ENCODE measurements around the gene SRGAP3.

SRGAP3 gene

DNA sequence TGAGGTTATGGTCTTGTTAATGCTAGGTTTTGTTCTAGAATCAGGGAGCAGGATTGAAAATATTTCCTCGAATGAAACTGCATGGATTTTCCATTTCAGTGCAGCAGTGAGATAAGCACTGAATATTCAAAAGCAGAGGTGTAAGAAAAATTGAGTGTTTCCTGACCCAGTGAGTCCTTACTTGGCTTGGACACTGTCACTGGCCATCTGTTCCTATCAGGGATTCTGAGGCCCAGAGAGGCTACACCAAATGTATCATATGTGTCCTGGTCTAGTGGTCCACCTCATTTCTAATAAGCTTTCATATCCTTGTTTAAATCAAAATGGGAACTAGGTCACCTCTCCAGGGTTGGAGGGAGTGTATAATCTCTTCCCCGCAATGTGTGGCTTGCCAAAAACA, 225.1 kb downstream of the SRGAP3 start:
- TF ChIP-seq ZNF274 (IDR thresholded peaks at IDR 0.05; ENCODE audit: low read depth, low read length), result no peak
- no peak overlapping the region for H3K4me3 ChIP-seq (ENCODE audit: low read length)

DNA sequence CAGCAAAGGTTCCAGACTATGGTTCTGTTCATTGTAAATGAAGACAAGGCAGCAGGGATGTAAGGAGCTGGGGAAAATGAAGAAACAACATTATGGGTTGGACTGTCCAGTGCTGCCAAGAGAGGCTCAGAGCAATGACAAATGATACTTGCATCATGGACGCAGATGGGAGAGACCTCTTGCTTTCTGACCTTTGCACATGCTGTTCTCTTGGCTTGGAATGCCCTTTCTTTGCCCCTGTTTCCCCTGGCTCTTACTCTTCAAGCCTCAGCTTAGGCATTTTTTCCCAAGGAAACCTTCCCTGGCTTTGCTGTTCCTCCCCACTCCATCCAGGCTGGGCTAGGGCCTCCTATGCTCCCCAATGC, 226.2 kb downstream of the SRGAP3 start:
- TF ChIP-seq ZNF274 (IDR thresholded peaks at IDR 0.05; ENCODE audit: low read depth, low read length), result no peak
- H3K4me3 ChIP-seq (ENCODE audit: low read length), result no peak overlapping the region

DNA sequence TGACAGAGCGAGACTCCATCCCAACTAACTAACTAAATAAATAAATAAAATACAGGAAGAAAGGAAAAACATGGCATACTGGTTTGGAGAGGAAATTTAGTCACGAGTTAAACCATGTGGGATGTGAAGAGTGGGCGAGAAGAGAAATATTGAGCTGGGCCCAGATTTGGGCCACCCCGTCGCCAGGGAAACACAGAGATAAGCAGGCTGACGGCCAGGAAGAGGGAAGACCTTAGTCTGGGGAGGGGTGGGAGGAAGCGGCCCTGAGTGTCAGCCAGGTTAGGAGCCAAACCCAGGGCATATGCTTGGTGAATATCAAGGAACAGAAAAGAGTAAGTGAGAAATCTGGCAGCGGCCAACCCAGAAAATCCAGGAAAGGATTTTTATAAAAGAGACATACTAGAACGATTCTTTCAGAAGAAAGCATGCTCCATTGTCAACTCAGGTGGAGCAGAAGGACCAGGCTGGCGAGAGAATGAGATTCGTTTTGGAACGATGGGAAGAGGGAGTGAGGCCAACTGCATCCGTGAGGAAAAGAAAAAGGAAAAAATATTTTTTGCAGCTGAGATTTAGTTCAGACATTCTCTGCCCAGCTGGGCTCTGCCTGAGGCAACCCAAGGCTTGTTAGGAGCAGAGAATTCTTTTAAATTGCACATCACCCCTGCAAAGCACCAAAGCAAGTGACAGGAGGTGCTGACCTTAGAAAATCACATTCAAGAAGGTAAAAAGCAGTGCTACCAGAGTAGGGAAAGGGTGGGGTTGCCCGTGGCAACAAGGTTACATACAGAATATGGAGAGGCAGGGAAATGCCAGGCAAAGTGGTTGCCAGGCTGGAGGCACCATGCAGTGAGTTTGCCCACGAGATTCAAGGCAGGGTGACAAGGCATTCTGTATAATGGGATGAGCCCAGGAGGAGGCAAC, 226.9 kb downstream of the SRGAP3 start:
- TF ChIP-seq ZNF274 (IDR thresholded peaks at IDR 0.05; ENCODE audit: low read depth, low read length), result no peak
- no peak overlapping the region for H3K4me3 ChIP-seq (ENCODE audit: low read length)

DNA sequence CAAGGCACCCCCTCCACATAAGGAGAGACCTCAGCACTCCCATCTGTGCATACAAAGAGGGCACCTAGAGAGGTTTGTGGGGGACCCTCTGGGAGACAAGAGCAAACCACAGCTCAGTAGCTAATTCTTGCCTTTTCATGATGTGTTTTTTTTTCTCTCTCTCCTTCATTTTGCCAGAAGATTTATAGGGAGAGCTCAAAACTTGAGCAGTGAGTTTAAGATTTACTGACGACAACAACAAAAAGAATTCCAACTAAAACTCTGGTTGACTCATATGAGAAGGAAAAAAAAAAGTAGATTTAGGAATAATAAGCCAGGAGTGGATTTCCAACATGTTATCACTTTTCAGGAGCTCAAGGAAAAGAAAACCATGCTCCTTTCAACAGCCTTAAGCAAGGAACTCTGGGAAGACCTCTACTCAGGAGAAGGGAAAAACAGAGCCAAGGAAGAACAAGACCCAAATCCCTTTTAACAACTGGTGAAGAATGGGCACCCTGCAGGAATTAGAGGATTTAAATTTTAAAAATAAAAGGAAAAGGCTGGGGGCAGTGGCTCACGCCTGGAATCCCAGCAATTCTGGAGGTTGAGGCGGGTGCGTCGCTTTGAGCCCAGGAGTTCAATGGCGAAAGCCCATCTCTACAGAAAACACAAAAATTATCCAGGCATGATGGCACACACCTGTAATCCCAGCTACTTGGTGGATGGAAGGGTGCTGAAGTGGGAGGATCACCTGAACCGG, 228.0 kb downstream of the SRGAP3 start:
- no peak overlapping the region for H3K4me3 ChIP-seq (ENCODE audit: low read length)
- TF ChIP-seq ZNF274 (IDR thresholded peaks at IDR 0.05; ENCODE audit: low read depth, low read length), result no peak

DNA sequence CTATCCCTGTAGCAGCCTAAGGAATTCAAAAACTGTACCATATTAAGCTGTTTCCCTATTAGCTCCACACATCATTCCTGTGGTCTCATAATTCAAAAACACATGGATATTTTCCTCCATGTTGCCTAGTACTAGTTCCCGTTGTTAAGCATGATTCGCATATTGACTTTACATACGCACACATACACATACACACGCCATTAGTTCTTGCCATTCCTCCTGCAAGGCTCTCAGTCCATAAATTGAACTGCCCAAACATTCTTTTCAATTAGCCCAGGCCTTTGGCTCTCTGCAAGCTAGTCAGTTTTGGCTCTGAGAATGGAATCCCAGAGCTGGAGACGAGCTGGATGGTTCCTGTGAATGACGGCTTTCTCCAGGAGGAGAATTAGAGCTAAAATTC, 229.0 kb downstream of the SRGAP3 start:
- no peak overlapping the region for H3K4me3 ChIP-seq (ENCODE audit: low read length)
- TF ChIP-seq ZNF274 (IDR thresholded peaks at IDR 0.05; ENCODE audit: low read depth, low read length), result no peak

DNA sequence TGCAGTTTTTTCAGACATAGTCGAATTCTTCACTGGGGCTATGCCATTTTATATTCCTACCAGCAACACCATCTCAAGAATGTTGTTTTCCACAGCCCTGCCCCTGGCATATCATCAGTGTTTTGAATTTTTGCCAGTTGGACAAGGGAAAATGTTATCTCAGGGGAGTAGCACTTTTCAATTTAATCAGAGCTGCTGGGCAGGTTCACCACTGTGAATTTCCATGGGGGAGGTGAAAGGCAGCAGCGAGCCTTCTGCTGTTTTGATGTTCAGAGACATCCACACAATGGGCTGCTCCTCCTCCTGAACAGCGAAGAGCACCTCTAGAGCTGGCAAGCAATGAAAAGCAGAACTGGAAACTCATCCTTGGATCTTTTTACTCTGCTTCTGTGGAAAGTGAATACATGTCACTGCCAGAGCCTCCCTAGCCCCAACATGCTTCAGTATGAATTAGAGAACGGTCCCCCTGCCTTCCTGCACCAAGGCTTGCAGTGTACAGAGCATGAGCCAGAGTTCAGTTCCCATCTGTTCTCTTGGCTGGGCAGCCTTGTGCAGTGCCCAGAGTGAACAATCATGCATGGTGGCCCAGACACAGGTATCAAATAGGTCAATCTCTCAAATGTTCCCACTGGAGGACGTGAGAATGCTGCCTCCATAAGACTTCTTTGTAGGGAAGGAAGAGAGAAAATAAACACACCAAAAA, 230.0 kb downstream of the SRGAP3 start:
- no peak overlapping the region for H3K4me3 ChIP-seq (ENCODE audit: low read length)
- TF ChIP-seq ZNF274 (IDR thresholded peaks at IDR 0.05; ENCODE audit: low read depth, low read length), result no peak

DNA sequence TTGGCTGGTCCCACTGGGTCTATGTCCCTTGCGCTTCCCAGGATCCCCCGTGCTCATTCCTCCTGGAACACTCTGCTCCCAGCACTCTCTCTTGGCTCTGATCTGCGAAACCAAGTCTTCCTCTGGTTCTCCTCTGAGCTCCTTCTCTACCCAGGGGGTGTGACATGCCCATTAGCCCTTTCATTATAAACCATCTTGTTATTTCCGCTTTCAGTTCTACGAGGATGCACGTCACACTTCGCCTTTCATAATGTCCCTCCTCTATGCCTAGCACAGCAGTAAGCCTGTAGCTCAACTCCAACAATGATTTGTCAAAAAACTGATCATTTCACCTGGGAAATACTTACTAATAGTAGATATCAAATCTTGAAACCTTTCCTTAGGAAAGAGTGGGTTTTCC, 234.2 kb downstream of the SRGAP3 start:
- no peak for TF ChIP-seq ZNF274 (IDR thresholded peaks at IDR 0.05; ENCODE audit: low read depth, low read length)
- no peak overlapping the region for H3K4me3 ChIP-seq (ENCODE audit: low read length)

DNA sequence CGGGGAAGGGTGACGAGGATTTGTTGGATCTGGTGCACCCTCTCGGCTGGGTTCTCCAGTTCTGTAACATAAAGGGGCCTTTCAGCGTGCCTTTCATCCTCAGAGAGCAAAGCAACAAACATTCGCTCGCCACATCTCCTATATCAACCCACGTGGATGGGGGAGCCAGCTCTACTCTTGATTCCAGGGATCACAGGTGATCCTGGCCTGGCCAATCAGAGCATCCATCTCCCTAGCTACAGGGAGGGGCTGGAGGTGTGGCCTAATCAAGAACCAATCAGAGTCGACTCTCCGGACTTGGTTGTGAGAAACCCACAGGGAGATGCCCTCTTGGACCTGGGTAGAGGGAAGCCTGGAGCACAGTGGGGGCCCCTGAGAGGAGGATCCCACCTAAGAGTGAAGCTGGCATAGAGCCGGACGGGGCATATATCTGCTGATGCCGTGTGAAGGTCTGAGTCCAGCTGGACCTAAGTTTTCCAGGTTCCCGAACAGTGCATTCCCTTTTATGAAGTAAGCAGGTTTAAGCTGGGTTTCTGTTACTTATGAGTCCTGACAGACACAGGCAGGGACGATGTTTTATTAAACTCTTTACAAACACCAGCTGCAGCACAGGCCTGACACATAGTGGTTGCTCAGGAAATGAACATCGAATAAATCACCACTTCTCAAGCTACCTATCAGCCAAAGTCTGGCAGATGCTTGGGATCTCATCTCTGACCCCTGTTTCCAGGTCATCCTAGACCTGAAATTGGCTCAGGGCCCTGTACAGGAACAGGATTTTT, 235.5 kb downstream of the SRGAP3 start:
- TF ChIP-seq ZNF274 (IDR thresholded peaks at IDR 0.05; ENCODE audit: low read depth, low read length), result no peak
- no peak overlapping the region for H3K4me3 ChIP-seq (ENCODE audit: low read length)

DNA sequence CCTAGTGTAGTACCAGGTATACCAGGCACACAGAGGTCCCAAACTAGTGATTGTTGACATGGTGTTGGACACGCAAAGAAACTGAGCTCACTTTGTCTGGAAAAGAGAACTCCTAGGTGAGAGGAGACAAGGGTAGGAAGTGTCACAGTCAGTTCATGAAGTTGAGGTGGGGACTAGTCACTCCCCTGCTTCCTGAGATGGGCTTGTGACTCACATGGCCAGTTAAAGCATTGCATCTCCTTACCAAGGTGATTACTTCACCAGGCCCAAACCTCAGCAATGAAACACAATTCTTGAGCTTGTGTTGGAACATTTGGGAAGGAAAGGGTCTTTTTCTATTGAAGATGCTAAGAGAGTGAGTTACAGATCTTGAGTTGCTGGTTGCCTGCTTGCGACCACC, 236.9 kb downstream of the SRGAP3 start:
- TF ChIP-seq ZNF274 (IDR thresholded peaks at IDR 0.05; ENCODE audit: low read depth, low read length), result no peak
- no peak overlapping the region for H3K4me3 ChIP-seq (ENCODE audit: low read length)

DNA sequence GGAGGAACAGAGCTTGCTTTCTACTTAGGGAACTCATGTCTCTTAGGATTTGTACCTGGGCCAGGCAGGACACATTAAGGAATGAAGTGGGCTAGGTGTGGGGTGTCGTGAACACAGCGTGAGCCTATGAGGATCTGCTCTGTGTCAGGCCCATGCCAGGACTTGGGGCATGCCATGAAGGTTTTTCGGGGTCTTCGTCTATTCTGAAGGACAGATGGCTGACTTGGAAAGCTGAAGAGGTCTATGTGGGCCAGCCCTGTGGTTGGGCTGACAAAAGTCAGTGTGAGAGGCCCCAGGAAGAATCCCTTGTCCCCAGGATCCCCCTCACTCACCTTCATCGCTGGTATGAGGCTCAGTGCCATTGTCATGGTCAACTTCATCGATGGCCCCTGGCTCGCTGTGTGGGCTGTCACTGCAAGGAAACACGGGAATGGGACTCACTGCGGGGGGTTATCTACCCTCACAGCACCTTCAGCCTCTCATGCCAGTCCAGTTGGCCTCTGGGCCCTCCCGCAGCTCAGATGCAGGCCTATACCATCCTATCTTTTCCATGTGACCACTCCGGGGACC, 239.4 kb downstream of the SRGAP3 start:
- TF ChIP-seq ZNF274 (IDR thresholded peaks at IDR 0.05; ENCODE audit: low read depth, low read length), result no peak
- H3K4me3 ChIP-seq (ENCODE audit: low read length), result no peak overlapping the region

DNA sequence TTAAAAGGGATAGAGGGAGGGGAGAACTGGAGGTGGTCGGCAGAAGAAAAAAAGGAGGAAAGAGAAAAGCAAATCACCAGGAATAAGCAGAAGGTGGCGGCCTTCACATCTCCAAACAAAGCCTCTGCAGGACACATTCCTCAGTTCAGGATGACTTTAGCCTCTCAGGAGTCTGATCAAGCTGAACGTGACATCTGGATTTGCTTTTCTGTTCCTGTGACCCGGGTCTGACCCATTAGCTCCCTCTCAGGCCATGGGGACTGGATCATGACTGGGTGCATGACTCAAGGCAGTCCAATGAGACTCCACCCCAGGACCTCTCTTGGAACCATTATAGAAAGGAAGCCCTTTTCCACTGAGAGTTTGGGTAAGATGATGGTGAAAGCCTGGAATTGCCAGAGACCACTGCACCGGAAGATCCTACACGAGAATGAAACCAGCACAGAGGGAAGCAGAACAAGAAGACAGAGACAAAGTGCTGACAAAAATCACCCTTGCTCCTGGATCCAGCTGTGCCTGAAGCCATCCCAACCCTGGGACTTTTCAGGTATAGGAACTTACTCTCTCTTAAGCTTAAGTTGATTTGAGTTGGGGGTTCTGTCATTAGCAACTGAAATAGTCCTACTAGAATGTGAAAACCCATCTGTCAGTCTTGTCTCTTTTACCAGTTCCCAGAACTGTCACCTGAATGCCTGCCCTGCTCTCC, 240.7 kb downstream of the SRGAP3 start:
- TF ChIP-seq ZNF274 (IDR thresholded peaks at IDR 0.05; ENCODE audit: low read depth, low read length), result no peak
- H3K4me3 ChIP-seq (ENCODE audit: low read length), result no peak overlapping the region

DNA sequence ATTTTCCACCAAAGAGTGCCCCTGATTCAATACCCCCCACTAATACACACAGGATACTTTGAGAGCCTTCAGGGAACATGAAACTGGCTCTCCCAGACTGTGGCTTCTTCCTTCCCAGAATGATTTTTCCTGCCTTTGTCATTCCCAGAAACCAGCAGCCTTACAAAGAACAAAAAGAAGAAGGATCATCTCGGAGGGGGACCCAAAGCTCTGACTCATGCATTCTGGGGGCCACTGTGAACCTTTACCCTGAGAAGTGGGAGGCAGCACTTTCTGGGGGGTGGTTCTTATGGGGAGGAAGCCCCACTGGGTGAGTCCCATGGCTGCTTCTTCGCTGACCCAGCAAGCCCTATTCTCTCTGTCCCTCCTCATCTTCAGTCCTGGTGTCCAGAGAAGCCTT, 241.5 kb downstream of the SRGAP3 start:
- TF ChIP-seq ZNF274 (IDR thresholded peaks at IDR 0.05; ENCODE audit: low read depth, low read length), result no peak
- H3K4me3 ChIP-seq (ENCODE audit: low read length), result no peak overlapping the region

DNA sequence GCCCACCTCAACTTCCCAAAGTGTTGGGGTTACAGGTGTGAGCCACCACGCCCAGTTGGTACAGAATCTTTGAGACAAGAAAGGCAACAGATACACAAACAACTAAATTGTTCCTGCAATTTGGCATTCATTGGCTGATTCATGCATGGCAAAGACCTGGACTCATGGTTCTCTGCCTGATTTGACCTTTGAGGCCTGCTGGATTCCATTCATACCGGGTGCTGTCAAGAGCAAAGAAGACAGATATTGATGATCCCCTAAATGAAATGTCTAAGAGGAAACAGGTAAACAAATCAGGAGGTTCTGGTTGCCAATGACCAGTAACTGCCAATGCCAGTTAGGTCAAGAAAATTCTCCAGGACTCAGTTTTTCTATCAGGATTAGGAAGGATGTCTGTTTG, 242.2 kb downstream of the SRGAP3 start:
- no peak for TF ChIP-seq ZNF274 (IDR thresholded peaks at IDR 0.05; ENCODE audit: low read depth, low read length)
- H3K4me3 ChIP-seq (ENCODE audit: low read length), result no peak overlapping the region
